ENCODE data around the gene PGLYRP4.
"Not testable (repeated sequence)": the region's sequence is repeated elsewhere in the genome, so short reads cannot be mapped to it uniquely, and the experiment has no call there.

The PGLYRP4 gene

DNA sequence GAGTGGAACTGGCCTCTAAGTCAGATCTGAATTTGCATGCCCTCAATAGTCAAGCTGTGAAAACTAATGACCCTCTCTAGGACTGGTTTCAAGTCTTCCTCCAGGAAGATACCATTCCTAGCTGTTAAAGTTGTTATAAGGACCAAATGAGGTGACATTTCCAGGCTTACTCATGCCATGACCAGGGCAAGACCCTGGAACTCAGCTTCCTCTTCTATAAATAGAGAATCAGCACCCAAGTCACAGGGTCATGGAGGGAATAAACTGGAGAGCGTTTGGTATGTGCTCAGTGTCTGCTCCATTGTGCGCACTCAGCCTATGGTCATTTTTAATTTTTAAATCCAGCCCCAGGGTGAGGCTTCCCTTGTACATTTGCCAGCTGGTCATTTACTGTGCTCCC, 11.5 kb upstream of the PGLYRP4 start:
- in situ Hi-C loops (cut with HindIII; ENCODE audit: low pct_ligation_motif_present, low pct_unique_long_range_greater_than_20kb, low sequenced_read_pairs): no loop called here
- no peak for DNase-seq

GRCh38 chr1:153359241-153359640, 10.6 kb upstream of the PGLYRP4 start:
- DNase-seq: no peak
- in situ Hi-C loops (cut with HindIII; ENCODE audit: low pct_ligation_motif_present, low pct_unique_long_range_greater_than_20kb, low sequenced_read_pairs): loop anchor here (10.0 kb wide), 2 partner anchors 46 to 136 kb away; no protein-coding TSS in a partner anchor

DNA sequence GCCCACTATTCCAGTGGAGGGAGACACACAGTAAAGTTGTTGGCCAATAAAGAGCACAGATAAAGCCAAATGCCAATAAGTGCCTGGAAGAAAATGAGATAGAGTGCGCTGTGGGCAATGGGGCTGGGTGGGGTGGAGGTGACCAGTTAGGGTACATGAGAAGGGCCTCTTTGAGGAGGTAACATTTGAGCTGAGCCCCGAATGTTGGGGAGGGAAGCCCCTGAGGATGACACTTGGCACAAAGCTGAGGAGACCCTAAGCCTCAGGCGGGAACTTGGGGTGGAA, 10.0 kb upstream of the PGLYRP4 start:
- in situ Hi-C loops (cut with HindIII; ENCODE audit: low pct_ligation_motif_present, low pct_unique_long_range_greater_than_20kb, low sequenced_read_pairs): loop anchor here (10.0 kb wide), 2 partner anchors 46 to 136 kb away; no protein-coding TSS in a partner anchor
- no peak for DNase-seq

DNA sequence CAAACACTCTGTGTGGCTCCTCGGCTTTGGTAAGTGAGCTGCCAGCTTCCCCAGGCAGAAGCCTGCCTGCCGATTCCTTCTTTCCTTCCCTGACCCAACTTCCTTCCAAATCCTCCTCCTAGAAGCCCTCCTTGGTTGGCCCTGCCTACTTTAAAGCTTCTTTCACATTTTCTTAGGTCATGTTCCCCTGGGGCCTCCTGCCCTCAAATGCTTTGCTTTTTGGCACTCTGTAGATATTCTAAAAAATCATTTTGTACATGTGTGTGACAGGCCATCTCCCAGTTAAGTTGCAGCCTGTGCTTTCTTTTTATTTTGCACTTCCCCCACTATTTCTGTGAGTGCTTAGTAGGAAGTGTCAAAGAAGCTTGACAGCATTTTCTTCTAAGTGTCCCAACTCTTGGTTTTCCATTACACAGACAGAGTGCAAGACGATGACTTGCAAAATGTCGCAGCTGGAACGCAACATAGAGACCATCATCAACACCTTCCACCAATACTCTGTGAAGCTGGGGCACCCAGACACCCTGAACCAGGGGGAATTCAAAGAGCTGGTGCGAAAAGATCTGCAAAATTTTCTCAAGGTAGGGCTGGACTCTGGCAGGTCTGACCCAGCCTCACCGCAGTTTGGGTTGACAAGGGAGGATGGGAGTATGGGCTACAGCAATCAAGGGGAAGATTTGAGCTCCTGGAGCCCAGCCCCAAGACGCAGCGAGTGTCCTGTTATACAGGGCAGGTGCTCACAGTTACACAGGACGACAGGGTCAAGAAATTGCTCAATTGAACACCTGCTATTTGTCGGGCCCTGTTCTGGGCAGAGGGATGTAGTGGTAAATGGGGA, 9.4 kb upstream of the PGLYRP4 start, which contains the start of gene S100A9:
TSS of gene S100A9 (plus strand) at position 2 of the 838 bp plus-strand sequence. CDS start at position 432, 430 bp downstream.
- in situ Hi-C loops (cut with HindIII; ENCODE audit: low pct_ligation_motif_present, low pct_unique_long_range_greater_than_20kb, low sequenced_read_pairs): loop anchor here (10.0 kb wide), 2 partner anchors 47 to 137 kb away; no protein-coding TSS in a partner anchor
- DNase-seq: no peak

- no peak for DNase-seq
- in situ Hi-C loops (cut with HindIII; ENCODE audit: low pct_ligation_motif_present, low pct_unique_long_range_greater_than_20kb, low sequenced_read_pairs): loop anchor here (10.0 kb wide), 2 partner anchors 48 to 138 kb away; no protein-coding TSS in a partner anchor
Observed at GRCh38 chr1:153357076-153357852, 8.6 kb upstream of the PGLYRP4 start.

- in situ Hi-C loops (cut with HindIII; ENCODE audit: low pct_ligation_motif_present, low pct_unique_long_range_greater_than_20kb, low sequenced_read_pairs): loop anchor here (10.0 kb wide), 2 partner anchors 48 to 138 kb away; no protein-coding TSS in a partner anchor
- no peak for DNase-seq
Observed at GRCh38 chr1:153356392-153357075, 7.9 kb upstream of the PGLYRP4 start.

GRCh38 chr1:153355445-153356071, 6.9 kb upstream of the PGLYRP4 start:
- peak; percentile 72 for DNase-seq
- in situ Hi-C loops (cut with HindIII; ENCODE audit: low pct_ligation_motif_present, low pct_unique_long_range_greater_than_20kb, low sequenced_read_pairs): loop anchor here (10.0 kb wide), 2 partner anchors 49 to 139 kb away; no protein-coding TSS in a partner anchor

GRCh38 chr1:153354515-153355193, 6.0 kb upstream of the PGLYRP4 start:
- DNase-seq: no peak
- in situ Hi-C loops (cut with HindIII; ENCODE audit: low pct_ligation_motif_present, low pct_unique_long_range_greater_than_20kb, low sequenced_read_pairs): loop anchor here (10.0 kb wide), 2 partner anchors 50 to 140 kb away; no protein-coding TSS in a partner anchor

DNA sequence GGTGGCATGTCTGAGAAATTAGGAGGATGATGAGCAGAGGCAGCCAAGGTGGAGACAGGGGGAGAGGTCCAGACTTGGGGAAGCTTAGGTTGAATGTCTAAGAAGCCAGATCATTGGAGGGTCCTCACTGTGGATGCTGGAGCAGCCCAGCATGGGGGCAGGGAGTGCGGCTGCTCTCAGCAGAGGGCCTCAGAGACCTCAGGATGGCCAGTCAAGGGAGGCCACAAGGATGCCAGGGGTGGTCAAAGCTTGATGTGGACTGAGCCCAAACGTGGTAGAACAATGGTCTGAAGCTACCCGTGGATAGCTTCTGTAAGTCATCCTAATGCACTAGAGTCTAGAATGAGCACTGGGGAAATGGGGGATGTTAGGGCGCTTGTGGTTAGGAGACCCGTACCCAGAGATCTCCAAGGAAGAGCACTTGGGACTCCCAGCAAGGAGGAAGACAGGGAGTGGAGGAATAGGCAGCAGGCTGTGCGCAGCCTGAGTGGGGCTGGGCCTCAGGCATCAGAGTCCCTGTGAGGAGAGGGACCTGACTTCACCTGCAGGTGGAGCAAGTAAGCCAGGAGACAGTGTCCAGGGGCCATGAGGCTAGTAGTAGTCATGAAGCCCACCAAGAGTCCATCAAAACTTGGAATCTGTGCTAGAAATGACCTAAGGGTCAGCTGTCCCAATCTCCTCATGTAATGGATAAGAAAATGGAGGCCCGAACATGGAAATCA, 4.7 kb upstream of the PGLYRP4 start:
- peak; percentile 42 for DNase-seq
- in situ Hi-C loops (cut with HindIII; ENCODE audit: low pct_ligation_motif_present, low pct_unique_long_range_greater_than_20kb, low sequenced_read_pairs): loop anchor here (10.0 kb wide), 2 partner anchors 51 to 141 kb away; no protein-coding TSS in a partner anchor

DNA sequence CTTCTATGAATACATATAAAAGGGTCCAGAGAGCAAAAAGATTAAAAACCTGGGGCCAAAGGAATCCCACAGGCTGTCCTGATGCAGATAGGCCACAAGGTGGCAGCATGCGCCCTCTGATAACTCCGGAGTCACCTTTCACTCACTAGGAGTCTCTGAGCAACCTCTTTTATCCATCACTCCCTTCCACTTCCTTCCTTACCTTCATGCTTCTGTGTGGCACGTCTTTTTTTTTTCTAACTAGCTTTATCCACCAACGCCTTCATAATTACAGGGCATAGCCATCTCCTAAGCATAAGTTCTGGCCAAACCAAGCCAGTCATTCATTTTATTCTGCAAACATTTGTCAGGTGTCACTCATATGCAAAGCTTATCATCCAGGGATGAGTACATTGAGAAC, 3.9 kb upstream of the PGLYRP4 start:
- in situ Hi-C loops (cut with HindIII; ENCODE audit: low pct_ligation_motif_present, low pct_unique_long_range_greater_than_20kb, low sequenced_read_pairs): loop anchor here (10.0 kb wide), 2 partner anchors 52 to 142 kb away; no protein-coding TSS in a partner anchor
- peak; percentile 67 for DNase-seq

GRCh38 chr1:153350321-153350957, 1.8 kb upstream of the PGLYRP4 start:
- in situ Hi-C loops (cut with HindIII; ENCODE audit: low pct_ligation_motif_present, low pct_unique_long_range_greater_than_20kb, low sequenced_read_pairs): loop anchor here (10.0 kb wide), 2 partner anchors 54 to 144 kb away; no protein-coding TSS in a partner anchor
- no peak for DNase-seq

DNA sequence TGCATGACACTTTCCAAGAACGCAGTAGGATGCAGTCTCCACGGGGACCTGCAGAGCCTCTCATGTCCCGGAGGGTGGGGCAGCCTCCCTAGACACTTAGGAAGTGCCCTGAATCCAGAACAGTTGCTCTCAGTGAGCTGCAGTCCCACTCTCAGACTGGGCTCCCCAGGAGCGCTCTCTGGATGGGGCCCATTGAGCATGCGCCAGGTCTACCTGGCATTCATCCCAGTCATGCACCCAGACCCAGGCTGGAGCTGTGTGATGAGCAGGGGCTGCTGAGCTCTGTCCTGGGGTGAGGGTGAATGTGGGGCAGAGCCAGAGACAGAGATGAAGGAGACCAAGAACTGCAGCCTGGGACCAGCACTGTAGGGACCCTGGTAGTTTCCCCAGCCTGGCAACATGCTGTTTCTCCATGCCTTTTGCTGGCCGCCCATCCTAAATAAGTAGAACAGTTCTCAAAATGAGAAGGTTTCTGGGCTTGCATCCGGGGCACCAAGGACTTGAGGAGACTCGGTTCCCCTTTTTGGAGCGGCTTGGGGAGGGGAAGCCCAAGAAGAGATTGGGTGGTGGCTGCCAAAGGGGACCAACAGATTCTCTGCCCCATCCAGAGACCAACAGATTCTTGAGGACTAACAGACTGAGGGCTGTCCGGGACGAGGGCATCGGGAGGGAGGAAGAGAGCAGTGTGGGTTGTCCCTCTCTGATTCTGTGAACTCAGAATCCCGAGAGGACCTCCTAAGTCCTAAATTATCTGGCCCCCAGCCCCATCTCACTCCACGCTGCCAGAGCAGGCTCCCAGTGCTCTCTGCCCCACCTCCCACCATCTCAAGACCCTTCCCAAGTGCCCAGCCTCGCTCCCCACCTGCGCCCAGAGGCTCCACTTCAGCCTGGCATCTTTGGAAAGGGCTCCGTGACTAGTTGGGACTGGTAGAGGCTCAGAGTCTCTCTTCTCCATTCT, 1.0 kb upstream of the PGLYRP4 start:
- DNase-seq: no peak
- in situ Hi-C loops (cut with HindIII; ENCODE audit: low pct_ligation_motif_present, low pct_unique_long_range_greater_than_20kb, low sequenced_read_pairs): loop anchor here (10.0 kb wide), 2 partner anchors 55 to 145 kb away; no protein-coding TSS in a partner anchor

DNA sequence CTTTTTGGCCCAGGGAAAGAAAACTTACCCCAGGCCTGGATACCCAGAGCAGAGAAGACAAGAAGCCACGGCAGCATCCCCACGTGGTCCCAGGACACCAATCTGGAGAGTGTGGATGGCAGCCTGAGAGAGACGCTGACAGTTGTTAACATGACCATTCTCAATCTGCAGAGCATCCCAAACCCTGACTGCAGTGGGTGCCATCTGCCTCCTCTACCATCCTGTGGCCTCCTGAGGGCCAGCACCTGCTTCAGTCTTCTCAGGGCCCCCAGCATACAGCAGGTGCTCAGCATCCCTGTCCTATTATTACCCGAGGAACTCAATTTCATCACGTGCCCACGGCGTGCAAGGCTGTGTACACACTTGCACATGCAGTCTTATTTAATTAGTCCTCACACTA, 785 bp downstream of the PGLYRP4 start:
- in situ Hi-C loops (cut with HindIII; ENCODE audit: low pct_ligation_motif_present, low pct_unique_long_range_greater_than_20kb, low sequenced_read_pairs): no loop called here

DNA sequence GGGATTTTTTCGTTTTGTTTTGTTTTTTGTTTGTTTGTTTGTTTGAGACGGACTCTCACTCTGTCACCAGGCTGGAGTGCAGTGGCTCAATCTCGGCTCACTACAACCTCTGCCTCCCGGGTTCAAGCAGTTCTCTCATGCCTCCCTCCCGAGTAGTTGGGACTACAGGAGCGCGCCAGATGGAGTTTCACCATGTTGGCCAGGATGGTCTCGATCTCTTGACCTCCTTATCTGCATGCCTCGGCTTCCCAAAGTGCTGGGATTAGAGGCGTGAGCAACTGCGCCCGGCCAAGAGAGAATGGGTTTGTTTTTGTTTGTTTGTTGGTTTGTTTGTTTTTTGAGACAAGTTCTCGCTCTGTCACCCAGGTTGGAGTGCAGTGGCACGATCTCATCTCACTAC, 1.6 kb downstream of the PGLYRP4 start:
- in situ Hi-C loops (cut with HindIII; ENCODE audit: low pct_ligation_motif_present, low pct_unique_long_range_greater_than_20kb, low sequenced_read_pairs); DNase-seq: not testable (repeated sequence)

More for the DNA sequence above, 785 bp downstream of the PGLYRP4 start:
- no peak for DNase-seq

DNA sequence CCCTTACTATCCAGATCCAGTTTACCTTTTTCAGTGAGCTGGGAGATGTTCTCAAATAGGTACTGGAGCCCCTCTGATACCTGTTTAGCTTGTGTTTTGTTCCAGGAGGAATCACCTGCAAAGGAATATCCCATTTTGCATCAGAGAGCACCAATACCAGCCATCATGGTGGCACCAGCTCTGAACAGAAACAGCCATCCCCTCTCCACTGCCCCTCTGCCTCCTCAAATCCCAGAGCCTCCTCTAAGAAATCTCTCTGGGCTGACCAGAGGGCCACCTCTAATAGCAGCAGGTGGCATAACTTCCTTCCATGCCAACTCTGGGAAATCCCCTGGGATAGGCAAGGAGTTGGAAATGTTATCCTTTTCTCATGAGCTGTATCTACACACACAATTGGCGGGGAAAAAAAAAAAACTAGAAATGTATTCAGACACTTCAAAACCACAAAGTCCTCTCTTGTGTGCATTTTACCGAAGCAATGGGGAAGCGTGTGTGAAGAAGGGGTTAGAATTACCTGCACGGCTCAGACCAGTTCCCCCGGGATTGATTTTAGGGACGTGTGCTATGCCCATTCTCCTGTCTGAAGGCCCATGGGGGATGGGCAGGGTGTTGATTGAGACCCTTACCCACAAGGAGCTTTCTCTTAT, 2.4 kb downstream of the PGLYRP4 start:
- peak; percentile 28 for DNase-seq
- in situ Hi-C loops (cut with HindIII; ENCODE audit: low pct_ligation_motif_present, low pct_unique_long_range_greater_than_20kb, low sequenced_read_pairs): no loop called here

All from ACHN (cell line).